T-helper 1 cell treated with Interleukin-12 subunit alpha and Interleukin-12 subunit beta and Interleukin-4 antibody, amounts not matched to agents 30 ng/mL and 1 ng/mL, for 36 hours (primary cell): ENCODE measurements around the gene FXYD4. TPM values are rescaled to one million over a fixed set of nuclear protein-coding genes. Genes with fewer than 3 reads are reported as not detected.
"Not testable (repeated sequence)": the region's sequence is repeated elsewhere in the genome, so short reads cannot be mapped to it uniquely, and the experiment has no call there.

Source experiments
- intact Hi-C: fragments of 100-400 bp; cut with micrococcal nuclease; formaldehyde crosslinking; loops from one replicate; pipeline ENCODE4 v1.15.1; 2024
- total RNA-seq: library from RNA; stranded (reverse); gene quantifications from 2 replicates; pipeline ENCODE4 v1.2.3, GENCODE V29; 2022

Gene FXYD4
- total RNA-seq, 1 donor from 2014 or later = not detected

- intact Hi-C loops = no loop called here
Observed at GRCh38 chr10:43374194-43374593, 2.8 kb downstream of the FXYD4 start.

- intact Hi-C loops = no loop called here
Observed at GRCh38 chr10:43375401-43376020, 4.1 kb downstream of the FXYD4 start.

- intact Hi-C loops = no loop called here
Observed at GRCh38 chr10:43376046-43376635, 4.7 kb downstream of the FXYD4 start.

- intact Hi-C loops = no loop called here
Observed at GRCh38 chr10:43376828-43377423, 5.5 kb downstream of the FXYD4 start.

- intact Hi-C loops = no loop called here
Observed at GRCh38 chr10:43377424-43377883, 6.0 kb downstream of the FXYD4 start.

GRCh38 chr10:43380610-43381222, 9.3 kb downstream of the FXYD4 start:
- intact Hi-C loops = loop anchor here (2.0 kb wide), 1 partner anchor 14 kb away; no protein-coding TSS in a partner anchor

GRCh38 chr10:43383204-43383971, 12.0 kb downstream of the FXYD4 start:
- intact Hi-C loops = no loop called here

- intact Hi-C loops = no loop called here
Observed at GRCh38 chr10:43384252-43385221, 13.1 kb downstream of the FXYD4 start.

- intact Hi-C loops = no loop called here
Observed at GRCh38 chr10:43385412-43386004, 14.1 kb downstream of the FXYD4 start.

GRCh38 chr10:43386549-43386948, 15.1 kb downstream of the FXYD4 start:
- intact Hi-C loops = no loop called here

GRCh38 chr10:43386981-43387677, 15.7 kb downstream of the FXYD4 start:
- intact Hi-C loops = no loop called here

- intact Hi-C loops = no loop called here
Observed at GRCh38 chr10:43387678-43388032, 16.2 kb downstream of the FXYD4 start.

- intact Hi-C loops = loop anchor here (1.0 kb wide), 1 partner anchor 72 kb away; no protein-coding TSS in a partner anchor
Observed at GRCh38 chr10:43389867-43390266, 18.4 kb downstream of the FXYD4 start.

- intact Hi-C loops = loop anchor here (1.0 kb wide), 1 partner anchor 72 kb away; no protein-coding TSS in a partner anchor
Observed at GRCh38 chr10:43390333-43390732, 18.9 kb downstream of the FXYD4 start.

- intact Hi-C loops = loop anchor here (1.0 kb wide), 1 partner anchor 72 kb away; no protein-coding TSS in a partner anchor
Observed at GRCh38 chr10:43390759-43391158, 19.3 kb downstream of the FXYD4 start.

GRCh38 chr10:43391496-43391895, 20.1 kb downstream of the FXYD4 start:
- intact Hi-C loops = no loop called here

GRCh38 chr10:43392748-43393147, 21.3 kb downstream of the FXYD4 start:
- intact Hi-C loops = no loop called here

- intact Hi-C loops = not testable (repeated sequence)
Observed at GRCh38 chr10:43393186-43393585, 21.8 kb downstream of the FXYD4 start.
